ENCODE data around the gene SLC25A6.

Gene SLC25A6

DNA sequence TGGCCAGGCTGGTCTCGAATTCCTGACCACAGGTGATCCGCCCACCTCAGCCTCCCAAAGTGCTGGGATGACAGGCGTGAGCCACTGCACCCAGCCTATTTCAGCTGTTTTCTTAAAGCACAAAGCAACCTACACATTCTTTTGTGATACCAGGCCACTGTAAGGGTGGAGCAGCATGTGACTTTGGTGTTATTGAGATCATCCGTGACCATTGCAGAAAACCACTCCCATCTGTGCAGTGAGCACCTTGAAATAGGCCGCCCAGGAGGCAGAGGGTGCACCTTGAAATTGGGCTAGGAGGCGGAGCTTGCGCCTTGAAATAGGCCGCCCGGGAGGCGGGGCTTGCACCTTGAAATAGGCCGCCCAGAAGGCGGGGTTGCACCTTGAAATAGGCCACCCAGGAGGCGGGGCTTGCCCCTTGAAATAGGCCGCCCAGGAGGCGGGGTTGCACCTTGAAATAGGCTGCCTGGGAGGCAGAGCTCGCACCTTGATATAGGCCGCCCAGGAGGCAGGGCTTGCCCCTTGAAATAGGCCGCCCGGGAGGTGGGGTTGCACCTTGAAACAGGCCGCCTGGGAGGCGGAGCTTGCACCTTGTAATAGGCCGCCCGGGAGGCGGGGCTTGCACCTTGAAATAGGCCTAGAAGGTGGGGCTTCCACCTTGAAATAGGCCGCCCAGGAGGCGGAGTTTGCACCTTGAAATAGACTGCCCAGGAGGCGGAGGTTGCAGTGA, 9.0 kb upstream of the SLC25A6 start:
- peaks cover 2% of the 10 kb centered on the region for H3K4me1 Mint-ChIP-seq
- CTCF ChIA-PET, result no interaction called here
- no peak overlapping the region for H3K27ac Mint-ChIP-seq
- no peak for DNase-seq
- H3K9me3 Mint-ChIP-seq, result no peaks in the 10 kb centered on the region
- peaks cover 9% of the 10 kb centered on the region for H3K36me3 Mint-ChIP-seq
- H3K27me3 Mint-ChIP-seq, result no peaks in the 10 kb centered on the region
- no peak overlapping the region for H3K4me3 Mint-ChIP-seq

DNA sequence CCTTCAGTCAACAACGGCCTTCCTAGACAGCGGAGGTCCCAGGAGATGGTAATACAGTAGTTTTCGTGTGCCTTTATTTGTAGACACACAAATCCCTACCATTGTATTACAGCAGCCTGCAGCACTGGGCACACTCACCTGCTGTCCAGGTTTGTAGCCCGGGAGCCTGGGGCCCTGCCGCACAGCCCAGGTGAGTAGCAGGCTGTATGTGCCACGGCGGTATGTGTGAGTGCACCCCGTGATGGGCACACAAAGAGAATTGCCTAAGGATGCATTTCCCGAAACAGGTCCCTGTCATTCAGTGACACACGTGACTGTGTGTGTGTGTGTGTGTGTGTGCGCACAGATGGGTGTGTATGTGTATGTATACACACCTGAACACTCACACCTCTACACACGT, 8.1 kb upstream of the SLC25A6 start:
- no peaks in the 10 kb centered on the region for H3K27me3 Mint-ChIP-seq
- no peak overlapping the region for H3K27ac Mint-ChIP-seq
- CTCF ChIA-PET, result no interaction called here
- DNase-seq, result no peak
- no peaks in the 10 kb centered on the region for H3K9me3 Mint-ChIP-seq
- peaks cover 17% of the 10 kb centered on the region for H3K36me3 Mint-ChIP-seq
- H3K4me3 Mint-ChIP-seq, result no peak overlapping the region
- H3K4me1 Mint-ChIP-seq, result peaks cover 10% of the 10 kb centered on the region

DNA sequence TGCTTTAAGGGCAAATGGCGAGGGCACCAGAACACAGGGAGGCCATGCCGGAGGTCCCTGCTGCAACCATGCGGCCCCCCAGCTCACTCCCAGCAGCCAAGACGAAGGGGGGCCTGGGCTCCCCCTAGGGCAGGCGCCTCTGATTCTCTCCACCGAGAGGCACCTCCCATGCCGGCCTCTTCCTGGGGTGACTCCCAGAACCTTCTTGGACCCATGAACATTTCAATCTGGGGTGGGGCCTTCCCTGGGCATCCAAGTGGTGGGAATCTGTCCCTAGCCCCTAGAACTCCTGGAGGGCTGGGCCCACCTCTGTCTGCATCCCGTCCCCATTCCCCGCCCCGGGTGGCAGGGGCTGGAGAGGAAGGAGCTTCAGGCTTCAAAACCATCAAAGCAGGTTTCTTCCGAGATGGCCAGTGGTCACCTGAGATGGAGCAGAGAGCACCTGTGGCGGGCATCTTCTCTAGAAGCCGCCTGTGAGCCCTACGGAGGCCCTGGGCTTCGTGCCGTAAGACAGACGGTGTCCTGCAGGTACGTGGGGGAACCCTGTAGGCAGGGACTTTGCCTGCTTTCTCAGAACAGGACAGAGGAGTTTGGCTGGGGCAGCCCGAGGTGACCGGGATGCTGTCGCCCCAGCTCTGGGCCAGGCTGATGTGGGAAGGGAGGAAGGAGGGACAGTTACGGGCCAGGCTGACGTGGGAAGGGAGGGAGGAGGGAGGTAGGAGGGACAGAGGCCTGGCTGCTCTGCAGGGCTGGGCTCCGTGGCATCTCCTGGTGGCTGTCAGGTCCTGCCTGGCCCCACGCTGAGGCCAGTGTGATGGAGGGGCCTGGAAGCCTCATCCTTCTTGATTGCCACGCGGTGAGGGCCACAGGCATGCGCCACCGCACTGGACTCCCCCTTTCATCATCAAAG, 6.8 kb upstream of the SLC25A6 start:
- peaks cover 21% of the 10 kb centered on the region for H3K4me1 Mint-ChIP-seq
- H3K36me3 Mint-ChIP-seq, result peaks cover 20% of the 10 kb centered on the region
- no peak overlapping the region for H3K27ac Mint-ChIP-seq
- H3K9me3 Mint-ChIP-seq, result no peaks in the 10 kb centered on the region
- no peak overlapping the region for H3K4me3 Mint-ChIP-seq
- CTCF ChIA-PET, result no interaction called here
- no peak for DNase-seq
- H3K27me3 Mint-ChIP-seq, result no peaks in the 10 kb centered on the region

DNA sequence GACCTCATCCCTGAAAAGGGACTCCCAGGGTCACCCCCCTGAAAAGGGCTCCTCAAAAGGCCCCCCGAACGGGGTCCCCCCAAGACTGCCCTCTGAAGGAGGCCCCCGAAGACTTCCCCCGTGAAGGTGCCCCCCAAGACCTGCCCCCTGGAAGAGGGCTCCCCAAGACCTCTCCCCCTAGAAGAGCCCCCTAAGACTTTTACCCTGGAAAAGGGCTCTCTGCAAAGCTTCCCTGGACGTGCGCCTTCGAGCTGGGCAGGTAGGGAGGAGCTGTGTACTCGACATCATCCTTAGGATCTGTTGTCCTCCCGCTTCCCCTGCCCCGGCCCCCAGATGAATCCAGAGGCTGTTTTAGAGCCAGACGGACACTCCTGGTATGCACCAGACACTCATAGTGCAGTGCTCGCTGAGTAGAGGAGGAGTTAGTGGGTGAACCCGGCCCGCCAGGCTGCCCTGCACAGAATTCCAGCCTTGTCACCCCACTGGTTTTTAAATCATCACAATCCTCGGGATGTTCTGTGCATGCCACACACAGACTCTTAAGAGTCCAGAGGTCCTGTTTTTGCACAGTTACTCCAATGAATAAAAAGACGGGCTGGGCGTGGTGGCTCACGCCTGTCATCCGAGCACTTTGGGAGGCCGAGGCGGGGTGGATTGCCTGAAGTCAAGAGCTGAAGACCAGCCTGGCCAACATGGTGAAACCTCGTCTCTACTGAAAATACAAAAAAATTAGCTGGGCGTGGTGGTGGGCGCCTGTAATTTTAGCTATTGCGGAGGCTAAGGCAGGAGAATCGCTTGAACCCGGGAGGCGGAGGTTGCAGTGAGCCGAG, 5.7 kb upstream of the SLC25A6 start:
- no peaks in the 10 kb centered on the region for H3K27me3 Mint-ChIP-seq
- H3K36me3 Mint-ChIP-seq, result peaks cover 22% of the 10 kb centered on the region
- no peak overlapping the region for H3K4me3 Mint-ChIP-seq
- peaks cover 29% of the 10 kb centered on the region for H3K4me1 Mint-ChIP-seq
- CTCF ChIA-PET, result no interaction called here
- no peak for DNase-seq
- H3K27ac Mint-ChIP-seq, result no peak overlapping the region
- H3K9me3 Mint-ChIP-seq, result no peaks in the 10 kb centered on the region

DNA sequence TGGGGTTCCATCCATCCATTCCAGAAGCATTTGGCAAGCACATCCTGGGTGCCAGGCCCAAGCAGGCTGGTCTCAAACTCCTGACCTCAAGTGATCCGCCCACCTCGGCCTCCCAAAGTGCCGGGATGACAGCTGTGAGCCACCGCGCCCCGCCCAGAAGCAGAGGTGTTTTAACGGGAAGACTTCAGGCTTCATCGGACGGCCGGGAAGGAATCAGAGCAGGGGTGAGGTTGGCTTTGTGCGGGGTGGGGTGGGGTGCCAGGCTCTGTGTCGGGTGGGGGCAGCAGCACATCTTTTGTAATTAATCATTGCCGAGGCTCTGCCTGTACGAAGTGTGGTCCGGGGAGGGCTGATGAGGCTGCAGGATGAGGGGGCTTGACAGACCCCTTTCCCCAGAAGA, 5.1 kb upstream of the SLC25A6 start:
- Mint-ChIP-seq H3K4me3 (no peak overlapping the region), H3K27ac (no peak overlapping the region), H3K9me3 (no peaks in the 10 kb centered on the region), H3K36me3 (peaks cover 22% of the 10 kb centered on the region), H3K27me3 (no peaks in the 10 kb centered on the region), H3K4me1 (peaks cover 29% of the 10 kb centered on the region)
- CTCF ChIA-PET, result no interaction called here
- peak; percentile 15 for DNase-seq

DNA sequence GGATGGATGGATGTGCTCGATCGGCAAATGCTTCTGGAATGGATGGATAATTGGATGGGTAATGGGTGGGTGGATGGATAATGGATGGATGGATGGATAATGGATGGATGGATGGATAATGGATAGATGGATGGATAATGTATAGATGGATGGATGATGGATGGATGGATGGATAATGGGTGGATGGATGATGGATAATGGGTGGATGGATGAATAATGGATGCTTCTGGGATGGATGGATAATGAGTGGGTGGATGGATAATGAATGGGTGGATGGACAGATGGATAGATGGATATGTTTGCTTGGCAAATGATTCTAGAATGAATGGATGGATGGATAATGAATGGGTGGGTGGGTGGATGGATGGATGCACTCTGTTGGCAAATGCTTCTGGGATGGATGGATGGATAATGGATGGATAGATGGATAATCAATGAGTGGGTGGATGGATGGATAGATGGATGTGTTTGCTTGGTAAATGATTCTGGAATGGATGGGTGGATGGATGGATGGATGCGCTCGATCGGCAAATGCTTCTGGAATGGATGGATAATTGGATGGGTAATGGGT, 3.8 kb upstream of the SLC25A6 start:
- Mint-ChIP-seq H3K9me3 (no peaks in the 10 kb centered on the region), H3K36me3 (peaks cover 27% of the 10 kb centered on the region), H3K27me3 (no peaks in the 10 kb centered on the region), H3K4me3 (no peak overlapping the region), H3K27ac (no peak overlapping the region), H3K4me1 (peaks cover 35% of the 10 kb centered on the region)
- CTCF ChIA-PET, result no interaction called here
- no peak for DNase-seq

DNA sequence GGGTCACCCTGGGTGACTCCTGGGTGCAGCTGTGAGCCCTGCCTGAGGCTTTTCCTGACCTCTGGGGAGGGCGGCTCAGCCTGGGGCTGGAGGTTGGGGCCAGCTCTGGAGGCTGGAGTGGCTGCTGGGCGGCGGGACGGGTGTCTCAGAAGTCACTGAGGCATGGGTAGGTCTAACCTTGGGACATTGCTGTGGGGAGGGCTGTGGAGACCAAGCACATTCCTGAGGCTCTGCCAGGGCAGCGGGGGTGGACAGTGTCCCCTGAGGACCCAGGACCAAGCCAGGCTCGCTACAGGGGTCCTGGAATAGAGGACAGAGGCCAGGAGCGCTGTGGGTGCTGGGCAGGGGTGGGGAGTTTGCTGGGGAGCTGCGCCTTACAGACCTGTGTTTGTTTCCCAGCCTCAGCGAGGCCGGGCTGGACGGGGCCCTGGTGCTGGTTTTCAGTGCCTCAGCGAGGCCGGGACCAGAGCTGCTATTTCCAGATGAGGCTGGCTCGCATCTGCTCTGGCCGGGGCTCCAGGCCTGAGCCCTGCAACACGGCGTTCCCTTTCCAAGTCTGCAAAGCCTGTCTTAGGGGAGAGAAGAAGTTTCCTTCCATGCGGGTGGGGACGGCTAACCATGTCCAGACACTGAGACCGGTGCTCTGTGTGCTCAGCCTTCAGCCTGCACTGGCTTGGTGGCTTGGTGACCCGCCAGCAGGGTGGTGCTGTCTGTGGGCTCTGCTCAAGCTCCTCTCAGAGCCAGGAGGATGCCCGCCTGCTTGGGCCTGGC, 3.0 kb upstream of the SLC25A6 start:
- DNase-seq, result peak; percentile 19
- H3K27ac Mint-ChIP-seq, result peak overlapping the region; percentile 79
- H3K36me3 Mint-ChIP-seq, result peaks cover 27% of the 10 kb centered on the region
- peak overlapping the region; percentile 90 for H3K4me3 Mint-ChIP-seq
- CTCF ChIA-PET, result no interaction called here
- no peaks in the 10 kb centered on the region for H3K27me3 Mint-ChIP-seq
- H3K4me1 Mint-ChIP-seq, result peaks cover 39% of the 10 kb centered on the region
- no peaks in the 10 kb centered on the region for H3K9me3 Mint-ChIP-seq

DNA sequence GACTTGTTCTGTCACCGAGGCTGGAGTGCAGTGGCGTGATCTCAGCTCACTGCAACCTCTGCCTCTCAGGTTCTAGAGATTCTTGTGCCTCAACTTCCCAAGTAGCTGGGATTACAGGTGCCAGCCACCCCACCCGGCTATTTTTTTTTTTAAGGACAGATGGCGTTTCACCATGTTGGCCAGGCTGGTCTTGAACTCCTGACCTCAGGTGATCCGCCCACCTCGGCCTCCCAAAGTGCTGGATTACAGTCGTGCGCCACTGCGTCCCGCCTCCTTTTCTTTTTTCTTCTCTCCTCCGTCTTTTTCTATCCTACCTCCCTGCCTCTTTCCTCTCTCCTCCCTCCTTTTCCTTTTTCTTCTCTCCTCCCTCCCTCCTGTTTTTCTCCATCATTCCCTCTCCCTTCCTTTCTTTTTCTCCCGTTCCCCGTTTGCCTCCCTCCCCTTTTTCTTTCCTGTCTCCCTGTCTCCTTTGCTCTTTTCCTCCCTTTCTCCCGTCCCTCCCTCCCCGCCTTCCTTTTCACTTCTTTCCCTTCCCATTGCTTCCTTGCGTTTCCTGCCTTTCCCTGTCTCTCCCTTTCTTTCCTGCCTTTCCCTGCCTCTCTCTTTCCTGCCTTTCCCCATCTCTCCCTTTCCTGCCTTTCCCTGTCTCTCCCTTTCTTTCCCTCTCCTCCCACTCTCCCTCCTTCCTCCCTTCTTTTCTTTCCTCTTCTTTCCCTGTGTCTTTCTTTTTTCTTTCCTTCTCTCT, 2.1 kb upstream of the SLC25A6 start:
- Mint-ChIP-seq H3K9me3 (no peaks in the 10 kb centered on the region), H3K36me3 (peaks cover 34% of the 10 kb centered on the region), H3K27ac (peak overlapping the region; percentile 97), H3K4me1 (peaks cover 46% of the 10 kb centered on the region), H3K27me3 (no peaks in the 10 kb centered on the region), H3K4me3 (peak overlapping the region; percentile 90)
- CTCF ChIA-PET, result no interaction called here
- no peak for DNase-seq

DNA sequence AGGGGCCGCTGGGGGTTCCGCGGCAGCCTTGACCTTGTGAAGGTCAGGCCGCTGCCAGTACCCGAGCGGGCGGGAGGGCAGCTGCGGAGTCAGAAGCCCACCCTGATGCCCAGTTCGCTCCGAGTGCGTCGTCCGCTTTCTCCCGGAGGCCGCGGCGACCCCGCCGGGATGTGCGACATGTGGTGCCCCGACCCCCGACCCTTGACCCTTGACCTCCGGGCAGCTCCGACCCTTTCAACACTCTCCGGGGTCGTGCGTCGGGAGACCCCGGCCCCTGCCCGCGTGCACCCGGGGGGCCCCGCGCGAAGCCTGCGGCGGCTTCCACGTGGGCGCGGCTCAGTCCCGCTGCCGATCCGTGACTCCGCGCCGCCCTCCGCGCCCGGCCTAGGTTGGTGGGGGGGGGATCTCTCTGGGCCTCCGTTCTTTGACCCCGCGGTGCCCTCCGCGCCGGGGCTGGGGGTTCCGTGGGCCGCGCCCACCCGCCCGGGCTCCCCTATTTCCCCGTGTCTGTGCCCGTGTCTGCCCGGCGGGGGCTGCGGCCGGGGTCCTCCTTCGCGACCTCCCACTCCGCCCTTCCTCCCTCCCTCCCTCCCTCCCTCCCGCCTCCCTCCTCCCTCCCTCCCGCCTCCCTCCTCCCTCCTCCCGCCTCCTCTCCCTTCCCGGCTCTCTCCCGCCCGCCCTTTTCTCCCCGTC, 609 bp upstream of the SLC25A6 start:
- H3K27me3 Mint-ChIP-seq, result no peaks in the 10 kb centered on the region
- no peaks in the 10 kb centered on the region for H3K9me3 Mint-ChIP-seq
- DNase-seq, result no peak
- peak overlapping the region; percentile 90 for H3K4me3 Mint-ChIP-seq
- peaks cover 48% of the 10 kb centered on the region for H3K36me3 Mint-ChIP-seq
- peaks cover 61% of the 10 kb centered on the region for H3K4me1 Mint-ChIP-seq
- H3K27ac Mint-ChIP-seq, result peak overlapping the region; percentile 97
- CTCF ChIA-PET, result no interaction called here

DNA sequence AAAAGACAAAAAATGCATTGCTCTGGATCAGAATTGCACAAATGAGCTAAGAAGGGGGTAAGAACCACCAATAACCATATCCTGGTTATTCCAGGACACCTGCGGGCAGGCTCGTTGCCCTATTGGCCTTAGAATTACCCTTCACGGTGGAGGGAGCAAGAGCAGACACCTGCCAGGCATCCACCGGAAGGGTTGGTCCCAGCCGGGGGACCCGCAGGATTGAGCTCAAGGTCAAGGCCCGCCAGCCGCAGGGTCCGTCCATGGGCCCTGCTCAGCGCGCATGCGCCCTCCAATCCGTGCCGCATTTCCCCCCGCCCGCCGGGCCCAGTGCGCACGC, 575 bp downstream of the SLC25A6 start:
- Mint-ChIP-seq H3K9me3 (no peaks in the 10 kb centered on the region), H3K4me3 (peak overlapping the region; percentile 90), H3K27ac (peak overlapping the region; percentile 97), H3K27me3 (no peaks in the 10 kb centered on the region), H3K4me1 (peaks cover 64% of the 10 kb centered on the region), H3K36me3 (peaks cover 54% of the 10 kb centered on the region)
- DNase-seq, result peak; percentile 92
- CTCF ChIA-PET, result no interaction called here

DNA sequence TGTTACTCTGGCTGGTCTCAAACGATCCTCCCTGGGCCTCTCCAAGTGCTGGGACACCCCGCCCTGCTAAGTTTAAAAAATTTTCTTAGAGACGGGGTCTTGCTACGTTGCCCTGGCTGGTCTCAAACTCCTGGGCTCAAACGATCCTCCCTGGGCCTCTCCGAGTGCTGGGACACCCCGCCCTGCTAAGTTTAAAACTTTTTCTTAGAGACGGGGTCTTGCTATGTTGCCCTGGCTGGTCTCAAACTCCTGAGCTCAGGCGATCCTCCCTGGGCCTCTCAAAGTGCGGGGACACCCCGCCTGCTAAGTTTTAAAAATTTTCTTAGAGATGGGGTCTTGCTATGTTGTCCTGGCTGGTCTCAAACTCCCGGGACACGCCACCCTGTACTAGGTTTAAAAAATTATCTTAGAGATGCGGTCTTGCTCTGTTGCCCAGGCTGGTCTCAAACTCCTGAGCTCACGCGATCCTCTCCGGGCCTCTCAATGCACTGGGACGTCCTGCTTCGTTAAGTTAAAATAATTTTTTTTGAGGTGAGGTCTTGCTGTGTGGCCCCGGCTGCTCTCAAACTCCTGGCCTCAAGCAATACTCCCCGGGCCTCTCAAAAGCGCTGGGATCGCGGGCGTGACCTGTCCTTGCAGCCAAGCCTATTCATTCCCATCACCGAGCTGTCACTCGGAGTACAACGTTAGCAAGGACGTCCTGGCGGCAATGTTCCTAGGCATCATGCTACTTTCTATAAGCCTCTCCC, 1.1 kb downstream of the SLC25A6 start:
- Mint-ChIP-seq H3K36me3 (peaks cover 51% of the 10 kb centered on the region), H3K4me1 (peaks cover 61% of the 10 kb centered on the region), H3K27me3 (no peaks in the 10 kb centered on the region), H3K4me3 (peak overlapping the region; percentile 90), H3K9me3 (no peaks in the 10 kb centered on the region), H3K27ac (peak overlapping the region; percentile 97)
- CTCF ChIA-PET, result no interaction called here
- DNase-seq, result peak; percentile 21

DNA sequence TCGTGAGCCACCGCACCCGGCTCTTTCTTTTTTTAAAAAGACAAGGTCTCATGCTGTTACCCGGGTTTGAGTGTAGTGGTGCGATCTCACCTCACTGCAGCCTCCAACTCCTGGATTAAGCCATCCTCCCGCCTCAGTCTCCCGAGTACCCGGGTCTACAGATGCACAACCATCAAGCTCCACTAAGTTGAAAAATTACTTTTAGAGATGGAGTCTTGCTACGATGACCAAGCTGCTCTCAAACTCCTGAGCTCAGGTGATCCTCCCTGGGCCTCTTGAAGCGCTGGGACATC, 2.0 kb downstream of the SLC25A6 start:
- no peaks in the 10 kb centered on the region for H3K9me3 Mint-ChIP-seq
- peaks cover 54% of the 10 kb centered on the region for H3K4me1 Mint-ChIP-seq
- no peaks in the 10 kb centered on the region for H3K27me3 Mint-ChIP-seq
- CTCF ChIA-PET, result no interaction called here
- H3K4me3 Mint-ChIP-seq, result peak overlapping the region; percentile 53
- no peak for DNase-seq
- peaks cover 51% of the 10 kb centered on the region for H3K36me3 Mint-ChIP-seq
- no peak overlapping the region for H3K27ac Mint-ChIP-seq
